ENCODE data around the gene ARHGAP22. TPM values are rescaled to one million over a fixed set of nuclear protein-coding genes. Genes with fewer than 3 reads are reported as not detected.

ARHGAP22 gene
- total and polyA plus RNA-seq, 3 experiments from 2014 or later = not detected

GRCh38 chr10:48517482-48517881 is 87.4 kb downstream of the ARHGAP22 start:
- Histone ChIP-seq H3K27me3 (ENCODE audit: insufficient read depth, low read length, poor library complexity, severe bottlenecking) (no peaks in the 10 kb centered on the region), H3K36me3 (ENCODE audit: insufficient read depth, low read length) (no peaks in the 10 kb centered on the region), H3K9me3 (ENCODE audit: low read length) (no peaks in the 10 kb centered on the region), H3K27ac (ENCODE audit: low read depth, low read length) (no peak overlapping the region), H3K4me1 (ENCODE audit: insufficient read depth, low read length) (no peaks in the 10 kb centered on the region), H3K4me3 (ENCODE audit: low read length) (no peak overlapping the region)
- Mint-ChIP-seq H3K27me3 (peaks cover 18 to 38% of the 10 kb centered on the region in 2 donors), H3K4me1 (no peaks in the 10 kb centered on the region), H3K27ac (no peak overlapping the region), H3K36me3 (peaks cover 0 to 4% (median 0%) of the 10 kb centered on the region in 3 donors), H3K9me3 (peaks cover 18 to 22% (median 19%) of the 10 kb centered on the region in 5 donors), H3K4me3 (no peak overlapping the region)
- ChIA-PET POLR2A (no interaction called here), CTCF (no interaction called here)
- DNase-seq = no peak

GRCh38 chr10:48516911-48517310 is 88.0 kb downstream of the ARHGAP22 start:
- Mint-ChIP-seq H3K27me3 (peaks cover 12 to 32% of the 10 kb centered on the region in 2 donors), H3K4me3 (no peak overlapping the region), H3K27ac (no peak overlapping the region), H3K4me1 (no peaks in the 10 kb centered on the region), H3K9me3 (peaks cover 18 to 22% (median 19%) of the 10 kb centered on the region in 5 donors), H3K36me3 (peaks cover 0 to 4% (median 0%) of the 10 kb centered on the region in 3 donors)
- Histone ChIP-seq H3K27me3 (ENCODE audit: insufficient read depth, low read length, poor library complexity, severe bottlenecking) (no peaks in the 10 kb centered on the region), H3K4me1 (ENCODE audit: insufficient read depth, low read length) (no peaks in the 10 kb centered on the region), H3K36me3 (ENCODE audit: insufficient read depth, low read length) (no peaks in the 10 kb centered on the region), H3K27ac (ENCODE audit: low read depth, low read length) (no peak overlapping the region), H3K4me3 (ENCODE audit: low read length) (no peak overlapping the region), H3K9me3 (ENCODE audit: low read length) (no peaks in the 10 kb centered on the region)
- CTCF ChIA-PET = no interaction called here
- DNase-seq = no peak
- POLR2A ChIA-PET = no interaction called here

GRCh38 chr10:48514916-48515315 is 90.0 kb downstream of the ARHGAP22 start:
- no peak overlapping the region for H3K27ac ChIP-seq (ENCODE audit: low read depth, low read length)

GRCh38 chr10:48514255-48514654 is 90.6 kb downstream of the ARHGAP22 start:
- ChIA-PET POLR2A (no interaction called here), CTCF (no interaction called here)
- H3K4me1 ChIP-seq (ENCODE audit: insufficient read depth, low read length) = no peaks in the 10 kb centered on the region
- H3K4me3 ChIP-seq (ENCODE audit: low read length) = no peak overlapping the region
- Mint-ChIP-seq H3K4me3 (no peak overlapping the region), H3K9me3 (peaks cover 18 to 25% (median 19%) of the 10 kb centered on the region in 5 donors), H3K4me1 (no peaks in the 10 kb centered on the region), H3K36me3 (peaks cover 0 to 4% (median 0%) of the 10 kb centered on the region in 3 donors), H3K27me3 (peaks cover 3 to 17% of the 10 kb centered on the region in 2 donors), H3K27ac (no peak overlapping the region)
- no peaks in the 10 kb centered on the region for H3K27me3 ChIP-seq (ENCODE audit: insufficient read depth, low read length, poor library complexity, severe bottlenecking)
- no peaks in the 10 kb centered on the region for H3K36me3 ChIP-seq (ENCODE audit: insufficient read depth, low read length)
- H3K9me3 ChIP-seq (ENCODE audit: low read length) = no peaks in the 10 kb centered on the region
- no peak overlapping the region for H3K27ac ChIP-seq (ENCODE audit: low read depth, low read length)
- no peak for DNase-seq

More at GRCh38 chr10:48514916-48515315, 90.0 kb downstream of the ARHGAP22 start:
- Histone ChIP-seq H3K4me3 (ENCODE audit: low read length) (no peak overlapping the region), H3K4me1 (ENCODE audit: insufficient read depth, low read length) (no peaks in the 10 kb centered on the region), H3K27me3 (ENCODE audit: insufficient read depth, low read length, poor library complexity, severe bottlenecking) (no peaks in the 10 kb centered on the region), H3K9me3 (ENCODE audit: low read length) (no peaks in the 10 kb centered on the region), H3K36me3 (ENCODE audit: insufficient read depth, low read length) (no peaks in the 10 kb centered on the region)
- Mint-ChIP-seq H3K4me3 (no peak overlapping the region), H3K36me3 (peaks cover 0 to 4% (median 0%) of the 10 kb centered on the region in 3 donors), H3K27ac (no peak overlapping the region), H3K27me3 (peaks cover 3 to 24% of the 10 kb centered on the region in 2 donors), H3K9me3 (peaks cover 18 to 25% (median 19%) of the 10 kb centered on the region in 5 donors), H3K4me1 (no peaks in the 10 kb centered on the region)
- CTCF ChIA-PET = no interaction called here
- POLR2A ChIA-PET = no interaction called here
- DNase-seq = no peak

- no peaks in the 10 kb centered on the region for H3K27me3 ChIP-seq (ENCODE audit: insufficient read depth, low read length, poor library complexity, severe bottlenecking)
- Mint-ChIP-seq H3K4me3 (no peak overlapping the region), H3K27me3 (peaks cover 1 to 6% of the 10 kb centered on the region in 2 donors), H3K36me3 (peaks cover 0 to 4% (median 0%) of the 10 kb centered on the region in 3 donors), H3K9me3 (peaks cover 18 to 25% (median 19%) of the 10 kb centered on the region in 5 donors), H3K4me1 (no peaks in the 10 kb centered on the region), H3K27ac (no peak overlapping the region)
- H3K4me1 ChIP-seq (ENCODE audit: insufficient read depth, low read length) = no peaks in the 10 kb centered on the region
- CTCF ChIA-PET = no interaction called here
- H3K4me3 ChIP-seq (ENCODE audit: low read length) = no peak overlapping the region
- no peaks in the 10 kb centered on the region for H3K9me3 ChIP-seq (ENCODE audit: low read length)
- no peak for DNase-seq
- POLR2A ChIA-PET = no interaction called here
- no peaks in the 10 kb centered on the region for H3K36me3 ChIP-seq (ENCODE audit: insufficient read depth, low read length)
- H3K27ac ChIP-seq (ENCODE audit: low read depth, low read length) = no peak overlapping the region
These were observed 92.0 kb downstream of the ARHGAP22 start for GRCh38 chr10:48512861-48513260.

- ChIA-PET POLR2A (no interaction called here), CTCF (no interaction called here)
- H3K9me3 ChIP-seq (ENCODE audit: low read length) = no peaks in the 10 kb centered on the region
- no peak overlapping the region for H3K27ac Mint-ChIP-seq
- H3K27me3 ChIP-seq (ENCODE audit: insufficient read depth, low read length, poor library complexity, severe bottlenecking) = no peaks in the 10 kb centered on the region
- H3K36me3 Mint-ChIP-seq = peaks cover 0 to 2% (median 0%) of the 10 kb centered on the region in 3 donors
- H3K4me1 Mint-ChIP-seq = no peaks in the 10 kb centered on the region
- no peak overlapping the region for H3K27ac ChIP-seq (ENCODE audit: low read depth, low read length)
- peaks cover 15 to 23% (median 19%) of the 10 kb centered on the region in 5 donors for H3K9me3 Mint-ChIP-seq
- no peak for DNase-seq
- H3K4me3 Mint-ChIP-seq = no peak overlapping the region
- H3K4me3 ChIP-seq (ENCODE audit: low read length) = no peak overlapping the region
- H3K4me1 ChIP-seq (ENCODE audit: insufficient read depth, low read length) = no peaks in the 10 kb centered on the region
- peaks cover under 1 to 1% of the 10 kb centered on the region in 2 donors for H3K27me3 Mint-ChIP-seq
- no peaks in the 10 kb centered on the region for H3K36me3 ChIP-seq (ENCODE audit: insufficient read depth, low read length)
These were observed 93.0 kb downstream of the ARHGAP22 start for GRCh38 chr10:48511875-48512231.

GRCh38 chr10:48511066-48511874 is 93.6 kb downstream of the ARHGAP22 start:
- Histone ChIP-seq H3K4me1 (ENCODE audit: insufficient read depth, low read length) (no peaks in the 10 kb centered on the region), H3K4me3 (ENCODE audit: low read length) (no peak overlapping the region), H3K27me3 (ENCODE audit: insufficient read depth, low read length, poor library complexity, severe bottlenecking) (no peaks in the 10 kb centered on the region), H3K36me3 (ENCODE audit: insufficient read depth, low read length) (no peaks in the 10 kb centered on the region), H3K9me3 (ENCODE audit: low read length) (no peaks in the 10 kb centered on the region), H3K27ac (ENCODE audit: low read depth, low read length) (no peak overlapping the region)
- H3K4me1 Mint-ChIP-seq = no peaks in the 10 kb centered on the region
- ChIA-PET CTCF (no interaction called here), POLR2A (no interaction called here)
- peaks cover 0 to 1% of the 10 kb centered on the region in 2 donors for H3K27me3 Mint-ChIP-seq
- H3K27ac Mint-ChIP-seq = no peak overlapping the region
- no peak overlapping the region for H3K4me3 Mint-ChIP-seq
- no peaks in the 10 kb centered on the region for H3K36me3 Mint-ChIP-seq
- no peak for DNase-seq
- peaks cover 14 to 23% (median 19%) of the 10 kb centered on the region in 5 donors for H3K9me3 Mint-ChIP-seq

GRCh38 chr10:48509974-48510692 is 94.7 kb downstream of the ARHGAP22 start:
- no peak for DNase-seq
- Mint-ChIP-seq H3K4me1 (no peaks in the 10 kb centered on the region), H3K36me3 (no peaks in the 10 kb centered on the region), H3K27me3 (peaks cover 0 to 1% of the 10 kb centered on the region in 2 donors), H3K27ac (no peak overlapping the region), H3K9me3 (peaks cover 11 to 21% (median 15%) of the 10 kb centered on the region in 5 donors), H3K4me3 (no peak overlapping the region)
- ChIA-PET POLR2A (interaction anchor here (0.5 kb wide), 1 partner anchor 294 kb away, joined by 3 read pairs; no protein-coding TSS in a partner anchor), CTCF (no interaction called here)
- Histone ChIP-seq H3K36me3 (ENCODE audit: insufficient read depth, low read length) (no peaks in the 10 kb centered on the region), H3K4me3 (ENCODE audit: low read length) (no peak overlapping the region), H3K27me3 (ENCODE audit: insufficient read depth, low read length, poor library complexity, severe bottlenecking) (no peaks in the 10 kb centered on the region), H3K9me3 (ENCODE audit: low read length) (no peaks in the 10 kb centered on the region), H3K4me1 (ENCODE audit: insufficient read depth, low read length) (no peaks in the 10 kb centered on the region), H3K27ac (ENCODE audit: low read depth, low read length) (no peak overlapping the region)
